ENCODE data around the gene OPCML. TPM values are rescaled to one million over a fixed set of nuclear protein-coding genes. Genes with fewer than 3 reads are reported as not detected.

Gene OPCML
- total RNA-seq, 1 donor from 2014 or later = 4.6 TPM

DNA sequence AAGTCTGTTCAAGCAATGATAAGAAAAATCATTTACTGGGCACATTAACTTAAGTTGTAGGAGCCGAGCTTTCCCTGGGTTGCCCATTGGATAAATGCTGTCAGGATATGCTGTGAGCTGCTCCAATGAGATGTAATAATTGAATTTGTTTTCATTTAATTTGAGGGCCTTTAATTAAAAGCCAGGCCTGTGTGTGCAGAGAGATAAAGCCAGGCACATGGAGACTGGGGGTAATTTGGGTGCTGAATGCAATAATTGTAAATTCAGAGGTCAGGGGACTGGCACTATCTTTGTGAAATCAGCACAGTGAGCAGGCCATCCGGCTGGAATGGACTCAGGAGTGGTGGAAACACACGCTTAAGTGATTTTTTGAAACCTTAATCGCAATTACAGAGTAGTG, 125.8 kb downstream of the OPCML start:
- no peaks in the 10 kb centered on the region for H3K4me1 Mint-ChIP-seq (ENCODE audit: unreplicated experiment)
- no peak overlapping the region for H3K4me3 Mint-ChIP-seq
- no peaks in the 10 kb centered on the region for H3K36me3 Mint-ChIP-seq
- DNase-seq (ENCODE audit: extremely low spot score, unreplicated experiment) = no peak
- H3K9me3 Mint-ChIP-seq = no peaks in the 10 kb centered on the region
- no peak overlapping the region for H3K27ac Mint-ChIP-seq
- TF ChIP-seq, protein P1, sequence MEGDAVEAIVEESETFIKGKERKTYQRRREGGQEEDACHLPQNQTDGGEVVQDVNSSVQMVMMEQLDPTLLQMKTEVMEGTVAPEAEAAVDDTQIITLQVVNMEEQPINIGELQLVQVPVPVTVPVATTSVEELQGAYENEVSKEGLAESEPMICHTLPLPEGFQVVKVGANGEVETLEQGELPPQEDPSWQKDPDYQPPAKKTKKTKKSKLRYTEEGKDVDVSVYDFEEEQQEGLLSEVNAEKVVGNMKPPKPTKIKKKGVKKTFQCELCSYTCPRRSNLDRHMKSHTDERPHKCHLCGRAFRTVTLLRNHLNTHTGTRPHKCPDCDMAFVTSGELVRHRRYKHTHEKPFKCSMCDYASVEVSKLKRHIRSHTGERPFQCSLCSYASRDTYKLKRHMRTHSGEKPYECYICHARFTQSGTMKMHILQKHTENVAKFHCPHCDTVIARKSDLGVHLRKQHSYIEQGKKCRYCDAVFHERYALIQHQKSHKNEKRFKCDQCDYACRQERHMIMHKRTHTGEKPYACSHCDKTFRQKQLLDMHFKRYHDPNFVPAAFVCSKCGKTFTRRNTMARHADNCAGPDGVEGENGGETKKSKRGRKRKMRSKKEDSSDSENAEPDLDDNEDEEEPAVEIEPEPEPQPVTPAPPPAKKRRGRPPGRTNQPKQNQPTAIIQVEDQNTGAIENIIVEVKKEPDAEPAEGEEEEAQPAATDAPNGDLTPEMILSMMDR (conservative IDR thresholded peaks at IDR 0.05) = no peak
- H3K27me3 Mint-ChIP-seq = peaks cover 3% of the 10 kb centered on the region

DNA sequence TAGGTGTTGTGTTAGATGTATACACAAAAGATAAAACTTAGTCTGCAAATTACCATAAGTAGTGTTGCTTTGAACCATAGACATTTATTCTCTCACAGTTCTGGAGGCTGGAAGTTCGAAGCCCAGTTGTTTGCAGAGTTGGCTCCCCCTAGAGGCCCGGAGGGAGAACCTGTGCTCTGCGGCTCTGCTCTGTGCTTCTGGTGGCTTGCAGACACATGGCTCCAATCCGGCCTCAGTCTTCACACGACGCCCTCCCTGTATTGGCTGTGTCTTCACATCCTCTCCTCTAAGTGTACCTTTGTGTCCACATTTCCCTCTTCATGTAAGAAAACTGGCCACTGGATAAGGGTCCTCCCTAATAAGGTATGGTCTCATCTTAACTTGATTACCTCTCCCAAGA, 128.4 kb downstream of the OPCML start:
- no peak for DNase-seq (ENCODE audit: extremely low spot score, unreplicated experiment)
- Mint-ChIP-seq H3K9me3 (no peaks in the 10 kb centered on the region), H3K36me3 (no peaks in the 10 kb centered on the region), H3K27me3 (peaks cover 3% of the 10 kb centered on the region), H3K27ac (no peak overlapping the region), H3K4me3 (no peak overlapping the region), H3K4me1 (ENCODE audit: unreplicated experiment) (no peaks in the 10 kb centered on the region)
- TF ChIP-seq, protein P1 (conservative IDR thresholded peaks at IDR 0.05) = peak; percentile 57

DNA sequence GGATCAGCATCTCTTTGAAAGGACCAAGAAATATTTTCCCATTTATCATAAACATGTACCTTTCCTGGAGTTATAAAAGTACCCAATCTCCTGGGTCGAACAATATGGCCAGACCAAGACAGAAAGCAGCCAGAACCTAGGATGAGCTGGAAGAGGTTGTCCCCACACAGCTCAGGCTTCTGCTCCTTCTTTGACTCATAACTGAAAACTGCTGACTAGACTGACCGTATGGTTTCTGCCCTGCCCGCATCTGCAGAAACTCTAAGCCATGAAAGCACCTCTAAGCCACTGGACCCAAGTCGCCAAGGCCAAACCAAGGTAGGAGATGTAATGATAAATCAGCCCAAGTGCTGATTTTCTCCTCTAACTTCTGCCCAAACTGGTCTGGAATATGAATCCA, 129.8 kb downstream of the OPCML start:
- no peaks in the 10 kb centered on the region for H3K36me3 Mint-ChIP-seq
- no peaks in the 10 kb centered on the region for H3K9me3 Mint-ChIP-seq
- H3K27me3 Mint-ChIP-seq = peaks cover 3% of the 10 kb centered on the region
- H3K4me1 Mint-ChIP-seq (ENCODE audit: unreplicated experiment) = no peaks in the 10 kb centered on the region
- no peak overlapping the region for H3K4me3 Mint-ChIP-seq
- H3K27ac Mint-ChIP-seq = no peak overlapping the region
- no peak for DNase-seq (ENCODE audit: extremely low spot score, unreplicated experiment)
- TF ChIP-seq, protein P1 (conservative IDR thresholded peaks at IDR 0.05) = no peak

DNA sequence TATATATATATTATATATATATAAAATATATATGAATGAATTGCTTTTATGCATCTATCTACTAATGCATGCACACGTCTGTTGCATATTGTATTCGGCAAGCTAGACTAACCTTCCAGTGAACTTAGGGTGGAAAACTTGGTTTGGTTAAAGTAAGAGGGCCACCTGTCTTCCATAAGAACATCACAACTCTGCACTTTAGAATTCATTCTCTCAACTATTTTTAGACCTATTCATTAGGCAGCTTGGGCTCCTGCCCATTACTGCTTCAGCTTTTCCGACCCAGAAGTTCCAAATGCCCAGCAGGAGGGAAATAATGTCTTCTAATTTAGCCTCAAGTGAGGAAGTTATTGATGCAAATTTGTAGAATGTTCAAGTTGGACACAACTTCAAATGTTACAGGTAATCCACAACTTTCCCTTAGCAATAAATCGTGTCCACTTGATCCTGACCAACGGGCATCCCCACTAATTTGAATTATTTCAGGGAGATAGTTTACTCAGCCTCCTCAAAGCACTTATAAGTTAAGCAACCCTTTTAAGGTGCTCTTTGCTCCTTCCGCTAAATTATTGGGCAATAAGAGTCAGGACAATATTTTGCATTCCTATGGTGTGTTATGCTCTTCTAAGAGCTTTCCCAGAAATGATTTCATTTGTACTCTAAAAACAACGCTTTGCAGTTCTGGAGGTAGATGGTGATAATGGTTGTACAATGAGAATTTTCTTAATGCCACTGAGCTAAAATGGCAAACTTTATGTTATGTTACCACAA, 132.3 kb downstream of the OPCML start:
- no peak overlapping the region for H3K27ac Mint-ChIP-seq
- no peak for DNase-seq (ENCODE audit: extremely low spot score, unreplicated experiment)
- H3K4me1 Mint-ChIP-seq (ENCODE audit: unreplicated experiment) = no peaks in the 10 kb centered on the region
- peaks cover 5% of the 10 kb centered on the region for H3K27me3 Mint-ChIP-seq
- no peaks in the 10 kb centered on the region for H3K36me3 Mint-ChIP-seq
- TF ChIP-seq, protein P1 (conservative IDR thresholded peaks at IDR 0.05) = no peak
- H3K4me3 Mint-ChIP-seq = no peak overlapping the region
- H3K9me3 Mint-ChIP-seq = no peaks in the 10 kb centered on the region

DNA sequence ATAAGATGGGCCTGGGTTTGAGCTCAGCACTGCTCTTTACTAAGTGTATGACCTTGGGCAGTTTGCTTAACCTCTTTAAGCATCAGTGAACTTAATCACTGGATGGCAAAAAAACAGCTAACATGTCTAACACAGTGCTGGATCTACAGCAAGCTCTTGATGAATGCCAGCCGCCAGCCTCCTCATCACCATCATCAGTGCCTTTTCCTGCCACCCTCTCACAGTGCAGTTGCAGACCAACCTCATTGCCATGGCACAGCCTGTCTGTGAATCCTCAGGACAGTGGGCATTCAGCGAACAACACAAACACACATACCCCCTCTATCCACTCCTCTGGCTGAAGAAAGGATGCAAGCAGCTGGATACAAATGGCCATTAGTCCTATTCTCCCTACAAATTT, 133.0 kb downstream of the OPCML start:
- DNase-seq (ENCODE audit: extremely low spot score, unreplicated experiment) = no peak
- TF ChIP-seq, protein P1 (conservative IDR thresholded peaks at IDR 0.05) = no peak
- Mint-ChIP-seq H3K27ac (no peak overlapping the region), H3K4me1 (ENCODE audit: unreplicated experiment) (no peaks in the 10 kb centered on the region), H3K27me3 (peaks cover 5% of the 10 kb centered on the region), H3K9me3 (no peaks in the 10 kb centered on the region), H3K36me3 (no peaks in the 10 kb centered on the region), H3K4me3 (no peak overlapping the region)

Data from type B pancreatic cell (in vitro differentiated cells).